Measurements from ENCODE around the gene GARNL3.
A peak's percentile ranks its signal among the peaks of the same experiment; 100 is the strongest.

The GARNL3 gene

GRCh38 chr9:127264462-127265219 is at the start of gene GARNL3:
Gene GARNL3 (plus strand): TSS chr9:127264774. CDS start chr9:127264878, 104 bp downstream.
- DNase-seq = no peak

DNA sequence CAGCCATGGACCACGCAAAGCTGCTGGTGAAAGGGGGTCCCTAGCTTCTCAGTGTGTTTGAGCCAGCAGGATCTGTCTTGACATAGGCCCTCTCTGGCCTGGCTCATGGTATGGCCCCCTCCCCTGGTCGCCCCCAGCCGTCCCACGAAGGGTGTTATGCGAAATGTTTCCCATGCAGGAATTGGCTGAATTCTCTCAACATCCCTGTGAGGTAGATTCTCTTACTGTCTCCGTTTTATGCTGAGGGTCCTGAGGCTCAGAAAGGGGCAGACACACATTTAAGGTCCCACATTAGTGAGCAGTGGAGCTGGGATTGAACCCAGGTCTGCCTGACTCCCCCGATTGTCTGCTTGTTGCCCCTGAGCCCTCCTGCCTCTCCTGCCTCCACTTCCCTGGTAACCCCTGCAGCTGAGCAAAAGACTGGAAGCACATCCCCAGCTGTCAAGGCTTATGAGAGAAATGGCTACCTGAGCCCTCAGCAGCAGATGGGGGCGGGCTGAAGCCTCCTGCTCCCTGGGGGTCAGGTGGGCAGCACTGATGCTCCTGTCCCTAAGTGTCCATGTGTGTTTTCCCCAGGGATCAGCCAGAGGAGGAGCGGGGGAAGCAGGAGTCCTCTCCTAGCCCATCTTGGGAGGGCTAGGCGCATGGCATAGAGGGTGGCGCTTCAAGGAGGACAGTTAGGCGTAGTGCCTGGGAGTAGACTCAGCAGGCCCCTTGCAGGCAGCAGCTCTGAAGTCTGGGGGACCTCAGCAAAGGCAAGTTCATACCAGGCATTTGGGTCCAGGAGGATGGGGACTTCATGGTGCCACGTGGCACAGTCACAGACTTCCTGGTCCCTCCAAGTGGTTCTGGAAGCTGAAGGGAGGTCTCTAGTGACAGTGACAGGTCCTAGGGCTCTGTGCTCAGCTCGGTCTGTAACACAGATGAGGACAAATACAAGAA is 49.0 kb upstream of the GARNL3 start:
- DNase-seq = no peak

- DNase-seq = no peak
Measured at GRCh38 chr9:127216210-127216887, 48.2 kb upstream of the GARNL3 start.

GRCh38 chr9:127216888-127217217 is 47.7 kb upstream of the GARNL3 start:
- no peak for DNase-seq

DNA sequence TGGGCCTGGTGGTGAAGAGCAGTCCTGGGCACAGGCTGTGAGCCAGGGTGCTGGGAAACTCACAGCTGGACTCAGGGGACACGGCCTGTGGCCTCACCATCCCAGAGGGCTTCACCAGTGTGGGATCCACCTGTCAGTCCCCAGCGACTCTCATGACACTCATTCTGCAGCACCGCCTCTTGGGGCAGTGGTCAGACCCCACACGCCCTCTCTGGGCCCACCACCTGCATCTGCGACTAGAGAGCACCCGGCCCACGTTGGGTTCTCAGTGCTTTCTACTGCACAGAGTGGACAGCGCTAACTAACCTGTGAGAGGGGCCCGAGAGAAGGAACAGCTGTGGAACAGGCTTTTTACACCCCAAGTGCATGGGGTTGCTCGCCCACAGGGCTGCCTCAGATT is 45.8 kb upstream of the GARNL3 start:
- DNase-seq = no peak

- DNase-seq = no peak
Measured at GRCh38 chr9:127219520-127219919, 45.1 kb upstream of the GARNL3 start.

GRCh38 chr9:127221695-127222094 is 42.9 kb upstream of the GARNL3 start:
- no peak for DNase-seq

GRCh38 chr9:127222388-127223095 is 42.0 kb upstream of the GARNL3 start:
- DNase-seq = no peak

- no peak for DNase-seq
Measured at GRCh38 chr9:127223266-127223665, 41.3 kb upstream of the GARNL3 start.

- DNase-seq = no peak
Measured at GRCh38 chr9:127223810-127224177, 40.8 kb upstream of the GARNL3 start.

DNA sequence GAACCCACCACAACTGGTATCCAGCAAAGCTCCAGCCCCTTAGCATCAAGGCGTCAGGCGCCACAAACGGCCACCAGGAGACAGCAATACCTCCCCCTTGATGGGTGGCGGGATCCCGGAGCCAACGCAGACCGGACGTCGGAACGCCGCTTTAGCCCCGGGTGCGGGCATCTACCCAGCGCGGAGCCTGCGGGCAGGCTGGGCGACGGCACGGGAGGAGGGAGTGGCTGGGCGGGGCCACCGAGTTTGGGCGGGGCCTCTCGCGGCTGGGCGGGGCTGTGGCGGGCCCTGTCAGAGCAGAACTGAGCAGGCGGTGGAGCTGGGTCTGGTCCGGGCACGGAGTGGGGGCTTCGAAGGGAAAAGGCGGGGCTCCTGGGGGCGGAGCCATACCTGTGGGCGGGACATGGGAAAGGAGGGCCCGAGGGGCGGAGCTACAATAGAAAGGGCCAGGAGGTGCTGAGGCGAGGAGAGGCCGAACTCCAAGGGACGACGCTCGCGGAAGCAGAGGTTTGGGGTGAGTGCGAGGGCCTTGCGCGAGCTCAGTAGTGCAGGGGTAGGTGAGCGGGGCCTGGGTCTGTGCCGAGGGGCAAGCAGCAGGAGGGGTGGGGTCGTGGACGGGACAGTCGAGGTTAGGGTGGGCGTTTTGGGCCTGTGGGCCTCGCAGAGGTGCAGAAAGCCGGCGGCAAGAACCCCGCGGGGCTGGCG is 40.2 kb upstream of the GARNL3 start:
- peak; percentile 49 for DNase-seq

GRCh38 chr9:127224883-127225739 is 39.5 kb upstream of the GARNL3 start:
- peak; percentile 32 for DNase-seq

DNA sequence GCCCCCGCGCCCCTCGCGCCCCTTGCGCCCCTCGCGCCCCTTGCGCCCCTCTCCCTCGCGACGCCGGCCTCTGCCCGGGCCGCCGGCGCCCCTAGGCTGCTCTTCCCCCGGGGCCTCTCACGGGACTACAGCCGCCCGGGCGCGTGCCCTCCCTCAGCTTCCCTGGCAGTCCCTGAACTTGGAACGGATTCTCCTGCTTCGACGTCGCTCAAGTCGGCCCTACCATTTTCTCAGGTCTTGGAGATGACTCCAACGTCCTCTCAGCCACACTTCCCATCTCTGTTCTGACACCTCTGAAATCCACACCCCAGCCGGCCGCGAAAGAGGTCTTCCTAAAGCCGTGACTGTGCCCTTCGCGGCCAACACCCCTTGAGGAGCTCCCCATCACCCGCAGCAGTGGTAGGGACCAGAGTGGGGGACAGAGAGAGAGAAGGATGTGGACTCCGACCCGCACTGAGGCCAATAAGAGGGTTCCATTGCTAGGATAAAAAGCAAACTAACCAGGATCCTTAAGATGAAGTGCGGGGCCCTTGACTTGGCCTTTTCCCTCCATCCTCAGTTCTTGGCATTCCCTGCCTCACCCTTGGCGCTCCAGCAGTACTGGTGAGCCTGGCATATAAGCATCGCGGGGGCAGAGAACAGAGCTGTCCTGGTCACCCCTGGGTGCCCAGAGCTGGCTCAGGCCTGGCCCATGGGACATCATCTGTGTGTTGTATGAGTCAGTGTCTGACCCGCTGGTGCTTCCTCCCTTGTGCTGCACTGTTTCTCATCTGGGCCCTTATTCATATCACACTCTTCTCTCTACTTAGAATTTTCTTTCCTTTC is 38.6 kb upstream of the GARNL3 start:
- no peak for DNase-seq

DNA sequence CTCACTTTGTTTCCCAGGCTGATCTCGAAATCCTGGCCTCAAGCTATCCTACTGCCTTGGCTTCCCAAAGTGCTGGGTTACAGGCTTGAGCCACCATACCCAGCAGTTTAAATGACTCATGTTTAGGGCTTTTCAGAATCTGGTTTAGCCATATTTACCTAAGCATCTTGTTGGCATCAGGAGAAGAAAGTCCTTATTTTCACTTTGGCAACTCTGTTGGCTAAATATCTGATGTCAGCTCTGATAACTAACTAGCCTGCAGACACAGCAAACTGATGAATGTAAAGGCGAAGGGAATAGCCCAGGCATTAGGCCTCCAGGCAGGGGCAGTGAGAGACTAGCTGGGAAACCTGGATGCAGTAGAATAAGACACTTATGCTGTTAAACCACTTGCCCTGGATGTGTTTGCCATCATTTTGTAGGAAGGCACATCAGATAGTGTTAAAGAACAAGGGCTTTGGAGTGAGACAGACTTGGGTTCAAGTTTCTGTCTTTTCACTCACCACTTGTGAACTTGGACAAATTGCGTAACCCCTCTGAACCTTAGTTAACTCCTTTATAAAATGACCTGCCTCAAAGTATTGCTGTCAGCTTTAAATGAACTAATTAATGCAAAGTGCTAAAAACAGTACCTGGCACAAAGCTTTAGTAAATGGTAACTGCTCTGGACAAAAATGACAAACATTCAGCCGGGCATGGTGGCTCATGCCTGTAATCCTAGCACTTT is 34.7 kb upstream of the GARNL3 start:
- no peak for DNase-seq

GRCh38 chr9:127231666-127232065 is 32.9 kb upstream of the GARNL3 start:
- no peak for DNase-seq

- no peak for DNase-seq
Measured at GRCh38 chr9:127232833-127233549, 31.6 kb upstream of the GARNL3 start.

DNA sequence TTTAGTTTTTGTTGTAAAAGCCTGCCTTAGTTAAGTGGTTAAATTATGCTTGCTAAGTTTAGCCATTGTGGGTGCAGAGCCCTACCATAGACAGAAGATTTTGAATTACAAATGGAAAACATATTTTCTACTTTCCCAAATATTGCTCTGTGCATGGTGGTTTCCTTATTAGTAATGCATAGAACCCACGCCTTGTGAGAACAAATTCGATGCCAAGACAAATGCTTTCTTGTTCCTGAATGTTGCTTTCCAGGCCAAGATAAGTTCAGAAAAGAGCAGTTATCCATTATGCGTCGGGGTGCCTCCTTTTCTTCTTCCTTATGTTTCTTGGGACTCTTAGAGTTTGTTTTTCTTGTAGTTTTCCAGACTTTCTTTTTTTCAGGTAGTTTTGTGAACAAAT is 31.0 kb upstream of the GARNL3 start:
- no peak for DNase-seq

DNA sequence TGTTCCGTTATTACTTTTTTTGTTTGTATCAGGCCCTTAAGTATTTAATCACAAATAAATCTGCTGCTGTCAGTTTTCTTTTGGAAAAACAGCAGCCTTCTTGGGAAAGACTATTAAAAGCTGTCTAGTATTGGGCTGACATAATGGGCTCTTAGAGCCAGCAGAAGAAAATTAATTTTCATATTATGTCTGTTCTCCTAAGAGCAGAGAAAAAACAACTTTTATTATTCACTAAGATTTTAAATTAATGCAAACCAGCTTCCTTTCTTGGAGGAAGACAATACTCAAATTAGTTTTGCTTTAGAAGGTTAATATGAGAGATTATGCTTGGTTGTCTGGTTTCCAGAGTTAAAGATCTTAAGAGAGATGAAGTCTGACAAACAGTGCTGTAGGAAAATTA is 30.6 kb upstream of the GARNL3 start:
- DNase-seq = no peak

DNA sequence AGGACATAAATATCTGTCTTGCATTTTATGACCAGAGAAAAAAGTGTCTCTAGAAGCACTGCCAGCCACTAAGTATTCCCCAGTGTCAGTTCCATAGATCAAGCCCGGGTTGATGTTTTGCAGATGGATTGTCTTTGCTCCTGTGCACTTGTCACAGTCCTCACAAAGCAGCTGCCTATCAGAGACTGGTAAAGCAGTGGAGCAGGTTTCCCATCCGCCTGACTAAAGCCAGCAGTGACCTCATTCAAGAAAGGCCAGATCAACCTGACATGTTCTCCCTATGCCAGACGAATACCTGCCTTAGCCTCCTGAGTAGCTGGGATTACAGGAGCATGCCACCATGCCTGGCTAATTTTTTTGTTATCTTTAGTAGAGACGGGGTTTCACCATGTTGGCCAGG is 26.8 kb upstream of the GARNL3 start:
- DNase-seq = no peak

All from NCI-H526 treated with DMSO at 0.1 percent for 48 hours (cell line).